ENCODE data around the gene DIAPH3.

Gene DIAPH3

GRCh38 chr13:59663707-59664106 lies 500.0 kb downstream of the DIAPH3 start:
- Histone ChIP-seq H3K4me3 (no peak overlapping the region), H3K36me3 (peaks cover 18% of the 10 kb centered on the region), H3K9ac (no peak overlapping the region), H3K4me2 (no peak overlapping the region), H3K27ac (no peak overlapping the region), H4K20me1 (no peaks in the 10 kb centered on the region), H3K27me3 (no peaks in the 10 kb centered on the region), H3K4me1 (peaks cover 13% of the 10 kb centered on the region), H3K9me3 (peaks cover 12% of the 10 kb centered on the region; the same call in 1 of the 2 replicates)
- no peak for TF ChIP-seq Cebpa-rat (IDR thresholded peaks at IDR 0.05)

- H4K20me1 ChIP-seq, result no peaks in the 10 kb centered on the region
- H3K4me1 ChIP-seq, result no peaks in the 10 kb centered on the region
- H3K27me3 ChIP-seq, result no peaks in the 10 kb centered on the region
- no peak overlapping the region for H3K4me3 ChIP-seq
- H3K27ac ChIP-seq, result no peak overlapping the region
- H3K36me3 ChIP-seq, result peaks cover 18% of the 10 kb centered on the region
- H3K9me3 ChIP-seq, result peaks cover 12% of the 10 kb centered on the region; the same call in 1 of the 2 replicates
- TF ChIP-seq Cebpa-rat (IDR thresholded peaks at IDR 0.05), result no peak
- H3K4me2 ChIP-seq, result no peak overlapping the region
- no peak overlapping the region for H3K9ac ChIP-seq
Measured at GRCh38 chr13:59660582-59660981, 503.1 kb downstream of the DIAPH3 start.

- Histone ChIP-seq H3K36me3 (peaks cover 18% of the 10 kb centered on the region), H3K27me3 (no peaks in the 10 kb centered on the region), H3K4me3 (no peak overlapping the region), H4K20me1 (no peaks in the 10 kb centered on the region), H3K27ac (no peak overlapping the region), H3K4me1 (no peaks in the 10 kb centered on the region), H3K9ac (no peak overlapping the region), H3K9me3 (peaks cover 12% of the 10 kb centered on the region; the same call in 1 of the 2 replicates), H3K4me2 (no peak overlapping the region)
- no peak for TF ChIP-seq Cebpa-rat (IDR thresholded peaks at IDR 0.05)
Measured at GRCh38 chr13:59659981-59660380, 503.7 kb downstream of the DIAPH3 start.

GRCh38 chr13:59658738-59659330 lies 504.9 kb downstream of the DIAPH3 start:
- no peaks in the 10 kb centered on the region for H3K4me1 ChIP-seq
- no peak for TF ChIP-seq Cebpa-rat (IDR thresholded peaks at IDR 0.05)
- no peak overlapping the region for H3K4me3 ChIP-seq
- peaks cover 8% of the 10 kb centered on the region for H3K36me3 ChIP-seq
- peaks cover 8% of the 10 kb centered on the region; the same call in 1 of the 2 replicates for H3K9me3 ChIP-seq
- no peak overlapping the region for H3K4me2 ChIP-seq
- no peaks in the 10 kb centered on the region for H4K20me1 ChIP-seq
- H3K9ac ChIP-seq, result no peak overlapping the region
- no peak overlapping the region for H3K27ac ChIP-seq
- H3K27me3 ChIP-seq, result no peaks in the 10 kb centered on the region

- Histone ChIP-seq H3K27me3 (no peaks in the 10 kb centered on the region), H3K4me3 (no peak overlapping the region), H3K4me2 (no peak overlapping the region), H3K27ac (no peak overlapping the region), H4K20me1 (no peaks in the 10 kb centered on the region), H3K9me3 (peaks cover 2% of the 10 kb centered on the region; the same call in 1 of the 2 replicates), H3K9ac (no peak overlapping the region), H3K4me1 (no peaks in the 10 kb centered on the region), H3K36me3 (0 out of 2 replicates have a peak, but pooled peaks cover 2% of the 10 kb centered on the region)
- no peak for TF ChIP-seq Cebpa-rat (IDR thresholded peaks at IDR 0.05)
Measured at GRCh38 chr13:59658027-59658737, 505.5 kb downstream of the DIAPH3 start.

GRCh38 chr13:59653916-59654315 lies 509.8 kb downstream of the DIAPH3 start:
- Histone ChIP-seq H3K9ac (no peak overlapping the region), H3K4me1 (no peaks in the 10 kb centered on the region)

GRCh38 chr13:59651479-59651878 lies 512.2 kb downstream of the DIAPH3 start:
- no peak for TF ChIP-seq Cebpa-rat (IDR thresholded peaks at IDR 0.05)
- Histone ChIP-seq H3K36me3 (no peaks in the 10 kb centered on the region), H3K4me1 (no peaks in the 10 kb centered on the region), H4K20me1 (no peaks in the 10 kb centered on the region), H3K9ac (no peak overlapping the region), H3K27me3 (no peaks in the 10 kb centered on the region), H3K9me3 (peaks cover 7% of the 10 kb centered on the region), H3K4me3 (no peak overlapping the region), H3K4me2 (no peak overlapping the region), H3K27ac (no peak overlapping the region)

More at GRCh38 chr13:59653916-59654315, 509.8 kb downstream of the DIAPH3 start:
- H3K4me2 ChIP-seq, result no peak overlapping the region
- no peak for TF ChIP-seq Cebpa-rat (IDR thresholded peaks at IDR 0.05)
- H3K9me3 ChIP-seq, result no peaks in the 10 kb centered on the region
- H3K27me3 ChIP-seq, result no peaks in the 10 kb centered on the region
- H3K4me3 ChIP-seq, result no peak overlapping the region
- H4K20me1 ChIP-seq, result no peaks in the 10 kb centered on the region
- no peaks in the 10 kb centered on the region for H3K36me3 ChIP-seq
- no peak overlapping the region for H3K27ac ChIP-seq

- Histone ChIP-seq H3K9ac (no peak overlapping the region), H3K36me3 (no peaks in the 10 kb centered on the region), H3K4me1 (peaks cover 5% of the 10 kb centered on the region; the same call in 1 of the 2 replicates), H3K27ac (no peak overlapping the region), H4K20me1 (no peaks in the 10 kb centered on the region), H3K9me3 (peaks cover 8% of the 10 kb centered on the region), H3K4me2 (no peak overlapping the region), H3K27me3 (no peaks in the 10 kb centered on the region), H3K4me3 (no peak overlapping the region)
- TF ChIP-seq Cebpa-rat (IDR thresholded peaks at IDR 0.05), result no peak
Measured at GRCh38 chr13:59643906-59644626, 519.7 kb downstream of the DIAPH3 start.

- Histone ChIP-seq H3K27ac (no peak overlapping the region), H3K36me3 (no peaks in the 10 kb centered on the region), H3K4me2 (no peak overlapping the region), H3K27me3 (no peaks in the 10 kb centered on the region), H3K9me3 (peaks cover 8% of the 10 kb centered on the region), H3K9ac (no peak overlapping the region), H4K20me1 (no peaks in the 10 kb centered on the region), H3K4me3 (no peak overlapping the region), H3K4me1 (peaks cover 5% of the 10 kb centered on the region; the same call in 1 of the 2 replicates)
- no peak for TF ChIP-seq Cebpa-rat (IDR thresholded peaks at IDR 0.05)
Measured at GRCh38 chr13:59643364-59643841, 520.3 kb downstream of the DIAPH3 start.
